Stomach (tissue), 4 donors: ENCODE results near the gene RAD52.

Source experiments
- CTCF ChIP-seq, 7 experiments: fragments of 450-650 bp in 4 of 7; fragments of 200-600 bp in 3 of 7; sonication (generic) in 3 of 7; IDR thresholded peaks; one replicate each; pipeline ENCODE4 v1.5.1; 2016 to 2019; ENCODE audit warnings: antibody characterized with exemption in 7 of 7, control low read depth in 2 of 7, mild to moderate bottlenecking in 1 of 7
- EP300 ChIP-seq: sonication (generic); formaldehyde crosslinking; IDR thresholded peaks from one replicate; pipeline ENCODE4 v1.6.1; 2017; ENCODE audit warnings: antibody characterized with exemption
- POLR2A ChIP-seq, 4 donors: fragments of 450-650 bp; IDR thresholded peaks; one replicate each; pipeline ENCODE4 v1.6.1; 2016; ENCODE audit warnings: antibody characterized with exemption in 4 of 4, control low read depth in 2 of 4, mild to moderate bottlenecking in 1 of 4, moderate library complexity in 1 of 4

GRCh38 chr12:909861-910260, 39.6 kb downstream of the RAD52 start:
- no peak for TF ChIP-seq POLR2A (IDR thresholded peaks at IDR 0.05)
- TF ChIP-seq EP300 = no peak
- TF ChIP-seq CTCF (IDR thresholded peaks at IDR 0.05) = no peak
